Mucosa of rectum (tissue), 2 donors: Measurements from ENCODE around the gene SNCB.

Experiments
- H3K27ac ChIP-seq, 2 donors: one replicate each; pipeline ENCODE4 v1.7.0; 2013; ENCODE audit warnings: inconsistent platforms in 2 of 2, low read depth in 2 of 2, low read length in 2 of 2
- H3K27me3 ChIP-seq, 2 donors: one replicate each; pipeline ENCODE4 v1.7.0; 2013; ENCODE audit warnings: low read length in 2 of 2; ENCODE audit not compliant: control insufficient read depth in 2 of 2, insufficient read depth in 2 of 2
- H3K36me3 ChIP-seq, 2 donors: one replicate each; pipeline ENCODE4 v1.7.0; 2013; ENCODE audit warnings: low read length in 2 of 2; ENCODE audit not compliant: control insufficient read depth in 2 of 2, insufficient read depth in 2 of 2
- H3K4me1 ChIP-seq, 2 donors: one replicate each; pipeline ENCODE4 v1.7.0; 2013; ENCODE audit warnings: low read length in 2 of 2, mild to moderate bottlenecking in 1 of 2; ENCODE audit not compliant: control insufficient read depth in 2 of 2, insufficient read depth in 2 of 2
- H3K4me3 ChIP-seq, 2 donors: one replicate each; pipeline ENCODE4 v1.7.0; 2013; ENCODE audit warnings: low read length in 2 of 2
- H3K9ac ChIP-seq, 2 donors: one replicate each; pipeline ENCODE4 v1.7.0; 2013; ENCODE audit warnings: low read length in 2 of 2, low read depth in 1 of 2, mild to moderate bottlenecking in 1 of 2
- H3K9me3 ChIP-seq, 2 donors: one replicate each; pipeline ENCODE4 v1.7.0; 2013; ENCODE audit warnings: low read length in 2 of 2; ENCODE audit not compliant: control insufficient read depth in 2 of 2
- donor health status: healthy.
- donor health status: Normal muscosa, but diverticular disease.

Gene SNCB

GRCh38 chr5:176652136-176652535 lies 21.8 kb upstream of the SNCB start:
- Histone ChIP-seq H3K4me1 (peaks cover 10 to 12% of the 10 kb centered on the region in 2 donors), H3K4me3 (no peak overlapping the region), H3K9me3 (no peaks in the 10 kb centered on the region), H3K27me3 (no peaks in the 10 kb centered on the region), H3K36me3 (peaks cover 2 to 15% of the 10 kb centered on the region in 2 donors), H3K27ac (no peak overlapping the region), H3K9ac (no peak overlapping the region)

GRCh38 chr5:176651472-176651980 lies 21.2 kb upstream of the SNCB start:
- peaks cover 0 to 12% of the 10 kb centered on the region in 2 donors for H3K36me3 ChIP-seq
- H3K4me1 ChIP-seq = peaks cover 10 to 16% of the 10 kb centered on the region in 2 donors
- no peak overlapping the region for H3K9ac ChIP-seq
- no peak overlapping the region for H3K27ac ChIP-seq
- H3K4me3 ChIP-seq = no peak overlapping the region
- no peaks in the 10 kb centered on the region for H3K9me3 ChIP-seq
- H3K27me3 ChIP-seq = no peaks in the 10 kb centered on the region

GRCh38 chr5:176650354-176650884 lies 20.1 kb upstream of the SNCB start:
- Histone ChIP-seq H3K9me3 (no peaks in the 10 kb centered on the region), H3K4me3 (no peak overlapping the region), H3K27me3 (no peaks in the 10 kb centered on the region), H3K4me1 (peaks cover 10 to 16% of the 10 kb centered on the region in 2 donors), H3K27ac (no peak overlapping the region), H3K36me3 (peaks cover 0 to 12% of the 10 kb centered on the region in 2 donors), H3K9ac (no peak overlapping the region)

GRCh38 chr5:176648474-176649194 lies 18.3 kb upstream of the SNCB start:
- Histone ChIP-seq H3K36me3 (peaks cover 0 to 9% of the 10 kb centered on the region in 2 donors), H3K27me3 (no peaks in the 10 kb centered on the region), H3K4me3 (peak overlapping the region; percentile 83), H3K27ac (no peak overlapping the region), H3K4me1 (peaks cover 10 to 16% of the 10 kb centered on the region in 2 donors), H3K9ac (peak overlapping the region; percentile 72 to 82), H3K9me3 (no peaks in the 10 kb centered on the region)

- H3K4me1 ChIP-seq = peaks cover 10 to 16% of the 10 kb centered on the region in 2 donors
- H3K27me3 ChIP-seq = peaks cover 0 to 3% of the 10 kb centered on the region in 2 donors
- peak overlapping the region; percentile 83 for H3K4me3 ChIP-seq
- no peaks in the 10 kb centered on the region for H3K9me3 ChIP-seq
- H3K36me3 ChIP-seq = peaks cover 0 to 5% of the 10 kb centered on the region in 2 donors
- peak overlapping the region; percentile 45 to 61 for H3K27ac ChIP-seq
- H3K9ac ChIP-seq = peak overlapping the region; percentile 72 to 82
Measured at GRCh38 chr5:176647843-176648473, 17.6 kb upstream of the SNCB start.

GRCh38 chr5:176647030-176647842 lies 16.9 kb upstream of the SNCB start, which contains the start of gene TSPAN17:
TSS of gene TSPAN17 (plus strand) at chr5:176647484. CDS start at chr5:176647616, 132 bp downstream.
- H3K27ac ChIP-seq = peak within 1 kb of the TSS; percentile 45 to 68
- peaks cover 10 to 16% of the 10 kb centered on the region in 2 donors for H3K4me1 ChIP-seq

GRCh38 chr5:176646707-176647029 lies 16.3 kb upstream of the SNCB start:
- Histone ChIP-seq H3K9me3 (no peaks in the 10 kb centered on the region), H3K36me3 (no peaks in the 10 kb centered on the region), H3K4me1 (peaks cover 10 to 16% of the 10 kb centered on the region in 2 donors), H3K4me3 (peak overlapping the region; percentile 56 to 85), H3K9ac (peak overlapping the region in 1 of 2 donors; percentile 77), H3K27ac (peak overlapping the region in 1 of 2 donors; percentile 68), H3K27me3 (peaks cover 0 to 3% of the 10 kb centered on the region in 2 donors)

More at GRCh38 chr5:176647030-176647842, 16.9 kb upstream of the SNCB start, which contains the start of gene TSPAN17:
- Histone ChIP-seq H3K9ac (peak within 1 kb of the TSS; percentile 77 to 82), H3K36me3 (no peaks in the 10 kb centered on the region), H3K27me3 (peaks cover 0 to 3% of the 10 kb centered on the region in 2 donors), H3K4me3 (peak within 1 kb of the TSS; percentile 83 to 85), H3K9me3 (no peaks in the 10 kb centered on the region)

GRCh38 chr5:176646049-176646706 lies 15.8 kb upstream of the SNCB start:
- H3K27ac ChIP-seq = peak overlapping the region in 1 of 2 donors; percentile 68
- H3K4me3 ChIP-seq = peak overlapping the region in 1 of 2 donors; percentile 85
- H3K36me3 ChIP-seq = no peaks in the 10 kb centered on the region
- H3K9ac ChIP-seq = peak overlapping the region in 1 of 2 donors; percentile 77
- H3K4me1 ChIP-seq = peaks cover 10 to 16% of the 10 kb centered on the region in 2 donors
- H3K27me3 ChIP-seq = peaks cover 0 to 3% of the 10 kb centered on the region in 2 donors
- H3K9me3 ChIP-seq = no peaks in the 10 kb centered on the region
